GOT3 (cell line): ENCODE data around the gene BIRC2.

Experiments
- DNase-seq: peaks from one replicate; lab custom pipeline; 2025; ENCODE audit warnings: mixed read lengths; lab: John Stamatoyannopoulos, UW

Gene BIRC2

DNA sequence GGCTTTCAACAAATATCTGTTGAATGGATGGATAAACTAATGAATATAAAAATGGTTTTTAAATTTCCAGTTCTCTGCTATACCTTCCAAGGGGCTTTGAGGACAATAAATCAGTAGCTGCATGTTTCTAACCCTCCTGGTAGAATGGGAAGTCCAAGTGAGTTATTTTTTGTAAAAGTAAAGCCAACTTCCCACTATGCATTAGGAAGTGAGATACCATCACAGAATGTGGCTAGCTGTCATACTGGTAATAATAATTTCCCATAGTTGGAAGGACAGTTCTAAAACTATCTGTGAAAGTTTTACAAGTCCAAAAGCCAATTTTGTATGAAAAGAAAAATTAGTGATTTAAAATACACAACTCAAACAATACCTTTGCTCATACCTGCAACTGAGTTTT lies 55.5 kb downstream of the BIRC2 start:
- no peak for DNase-seq

DNA sequence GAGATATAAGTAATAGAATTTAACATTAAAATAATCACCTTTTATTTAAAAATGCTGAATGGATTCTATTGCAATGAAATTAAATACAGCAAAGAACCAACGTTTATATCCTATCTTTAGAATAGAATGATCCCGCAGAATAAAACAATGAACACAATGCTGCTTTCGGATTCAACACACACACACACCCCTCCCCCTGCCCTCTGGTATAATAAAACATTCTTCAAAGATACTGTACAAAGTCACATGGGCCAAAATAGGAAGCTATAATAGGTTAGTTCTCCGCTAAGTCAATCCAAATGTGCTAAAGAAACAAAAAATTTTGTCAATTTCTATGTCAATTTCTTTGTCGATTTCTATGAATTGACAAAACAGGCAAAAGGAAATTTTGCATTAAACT lies 58.5 kb downstream of the BIRC2 start:
- DNase-seq, result no peak

GRCh38 chr11:102406099-102406498 lies 59.1 kb downstream of the BIRC2 start:
- DNase-seq, result no peak

GRCh38 chr11:102407901-102408300 lies 60.9 kb downstream of the BIRC2 start:
- no peak for DNase-seq

- DNase-seq, result no peak
Measured at GRCh38 chr11:102408339-102408738, 61.3 kb downstream of the BIRC2 start.

DNA sequence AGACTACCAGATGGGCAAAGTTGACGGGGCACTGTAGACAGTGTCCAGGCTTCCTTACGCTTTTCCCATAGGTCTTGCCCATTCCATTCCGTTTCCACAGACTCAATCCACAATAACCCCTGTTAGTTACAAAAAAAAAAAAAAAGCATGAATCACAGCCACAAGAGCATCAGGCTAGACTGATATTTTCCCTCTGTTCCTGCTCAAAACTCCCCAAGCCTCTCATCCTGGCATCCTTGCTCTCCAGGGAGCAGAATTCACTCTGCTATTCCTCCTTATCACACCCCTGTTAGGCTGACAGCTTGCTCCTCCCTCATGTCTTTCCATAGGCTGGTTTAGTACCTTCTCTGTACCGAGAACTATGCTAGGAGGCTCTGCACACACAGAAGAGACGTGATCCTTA lies 63.4 kb downstream of the BIRC2 start:
- DNase-seq, result no peak

DNA sequence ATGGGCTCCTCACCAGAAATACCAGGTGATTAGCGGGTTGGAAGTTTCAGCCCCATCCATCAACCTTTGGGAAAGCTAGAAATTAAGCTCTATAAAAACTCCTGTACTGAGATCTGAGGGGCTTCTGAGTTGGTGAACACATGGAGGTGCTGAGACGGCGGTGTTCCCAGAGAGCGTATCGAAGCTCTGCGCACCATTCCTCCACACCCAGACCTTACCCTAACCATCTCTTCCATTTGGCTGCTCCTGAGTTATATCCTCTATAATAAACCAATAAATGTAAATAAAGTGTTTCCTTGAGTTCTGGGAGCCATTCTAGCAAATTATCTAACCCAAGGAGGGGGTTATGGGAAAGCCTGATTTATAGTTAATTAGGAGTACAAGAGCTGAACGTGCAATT lies 64.1 kb downstream of the BIRC2 start:
- no peak for DNase-seq

DNA sequence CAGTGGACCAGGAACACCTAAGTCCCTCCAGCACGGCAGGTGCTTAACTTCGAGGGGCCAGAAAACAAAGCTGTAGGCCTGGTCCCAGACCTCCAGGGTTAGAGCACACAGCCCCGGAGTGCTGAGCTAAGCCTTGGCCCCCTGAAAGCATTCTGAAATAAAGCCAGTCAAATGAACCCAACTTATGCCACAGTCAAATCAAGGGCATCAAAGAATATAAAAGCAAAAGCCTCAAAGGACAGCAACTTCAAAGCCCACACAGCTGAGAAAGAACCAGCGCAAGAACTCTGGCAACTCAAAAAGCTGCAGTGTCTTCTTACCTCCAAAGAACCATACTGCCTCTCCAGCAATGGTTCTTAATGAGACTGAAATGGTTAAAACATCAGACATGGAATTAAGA lies 66.5 kb downstream of the BIRC2 start:
- no peak for DNase-seq

DNA sequence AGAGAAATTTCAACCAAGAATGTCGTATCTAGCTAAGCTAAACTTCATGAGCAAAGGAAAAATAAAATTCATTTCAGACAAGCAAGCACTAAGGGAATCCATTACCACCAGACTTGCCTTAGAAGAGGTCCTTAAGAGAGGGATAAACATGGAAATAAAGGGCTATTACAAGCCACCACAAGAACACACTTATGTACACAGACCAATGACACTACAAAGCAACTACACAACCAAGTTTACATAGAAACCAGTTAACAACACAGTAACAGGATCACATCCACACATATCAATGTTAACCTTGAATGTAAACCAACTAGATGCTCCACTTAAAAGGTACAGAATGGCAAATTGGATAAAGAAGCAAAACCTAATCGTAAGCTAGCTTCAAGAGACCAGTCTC lies 67.5 kb downstream of the BIRC2 start:
- DNase-seq, result no peak

- no peak for DNase-seq
Measured at GRCh38 chr11:102415304-102415916, 68.4 kb downstream of the BIRC2 start.

DNA sequence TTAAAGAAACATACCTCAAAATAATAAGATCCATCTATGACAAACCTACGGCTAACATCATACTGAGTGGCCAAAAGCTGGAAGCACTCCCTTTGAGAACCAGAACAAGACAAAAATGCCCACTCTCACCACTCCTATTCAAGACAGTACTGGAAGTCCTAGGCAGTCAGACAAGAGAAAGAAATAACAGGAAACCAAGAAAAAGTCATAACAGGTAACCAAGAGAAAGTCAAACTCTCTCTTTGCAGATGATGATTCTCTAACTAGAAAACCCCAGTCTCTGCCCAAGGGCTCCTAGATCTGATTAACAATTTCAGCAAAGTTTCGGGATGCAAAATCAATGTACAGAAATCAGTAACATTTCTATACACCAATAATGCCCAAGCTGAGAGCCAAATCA lies 70.0 kb downstream of the BIRC2 start:
- DNase-seq, result no peak

DNA sequence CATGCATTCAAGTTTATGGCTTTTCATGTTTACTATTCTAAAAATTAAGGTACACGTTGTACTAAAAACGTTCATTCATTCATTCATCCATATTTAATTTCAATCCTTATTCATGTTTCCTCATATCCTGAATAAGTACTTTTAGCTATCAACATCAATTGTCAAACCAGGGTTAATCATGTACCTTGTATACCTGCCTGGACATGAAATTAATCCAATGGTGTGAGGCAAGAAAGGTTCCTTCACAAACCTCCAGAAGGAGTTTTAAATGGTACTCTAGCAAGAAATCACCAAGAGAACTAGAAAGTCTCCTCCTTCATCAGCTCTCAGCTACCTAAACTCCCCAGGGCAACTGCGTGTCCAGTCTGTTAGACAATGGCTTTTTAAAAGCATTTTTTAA lies 72.2 kb downstream of the BIRC2 start:
- no peak for DNase-seq

DNA sequence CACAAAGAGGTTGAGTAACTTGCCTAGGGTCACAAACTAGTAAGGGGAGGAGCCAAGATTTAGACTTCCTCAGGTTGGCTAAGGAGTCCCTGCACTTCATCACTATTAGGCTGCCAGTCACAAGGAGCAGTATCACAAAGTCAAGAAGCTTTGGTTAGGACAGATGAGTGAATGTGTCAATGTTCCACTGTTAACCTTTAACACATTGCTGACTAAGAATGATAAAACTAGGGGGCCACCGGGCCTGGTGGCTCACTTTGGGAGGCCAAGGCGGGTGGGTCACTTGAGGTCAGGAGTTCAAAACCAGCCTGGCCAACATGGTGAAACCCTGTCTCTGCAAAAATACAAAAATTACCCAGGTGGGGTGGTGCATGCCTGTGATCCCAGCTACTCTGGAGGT lies 73.5 kb downstream of the BIRC2 start:
- no peak for DNase-seq

DNA sequence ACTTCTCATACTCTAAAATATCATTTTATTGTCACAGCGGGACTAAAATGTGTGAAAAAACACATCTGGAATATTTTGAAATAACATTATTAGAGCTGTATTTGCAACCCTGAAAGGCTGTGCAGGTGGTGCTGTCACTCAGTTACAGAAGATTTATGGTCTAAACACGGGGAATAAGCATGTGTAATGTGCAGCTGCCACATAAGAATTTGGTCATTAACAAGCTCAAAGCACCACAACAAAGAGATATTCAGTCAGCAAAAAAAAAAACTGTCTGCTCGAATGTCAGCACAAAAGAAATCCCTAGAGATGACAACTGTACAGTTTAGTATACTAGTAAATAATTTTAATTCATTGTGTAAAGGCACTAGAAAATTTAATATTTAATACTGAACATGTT lies 74.2 kb downstream of the BIRC2 start:
- no peak for DNase-seq

DNA sequence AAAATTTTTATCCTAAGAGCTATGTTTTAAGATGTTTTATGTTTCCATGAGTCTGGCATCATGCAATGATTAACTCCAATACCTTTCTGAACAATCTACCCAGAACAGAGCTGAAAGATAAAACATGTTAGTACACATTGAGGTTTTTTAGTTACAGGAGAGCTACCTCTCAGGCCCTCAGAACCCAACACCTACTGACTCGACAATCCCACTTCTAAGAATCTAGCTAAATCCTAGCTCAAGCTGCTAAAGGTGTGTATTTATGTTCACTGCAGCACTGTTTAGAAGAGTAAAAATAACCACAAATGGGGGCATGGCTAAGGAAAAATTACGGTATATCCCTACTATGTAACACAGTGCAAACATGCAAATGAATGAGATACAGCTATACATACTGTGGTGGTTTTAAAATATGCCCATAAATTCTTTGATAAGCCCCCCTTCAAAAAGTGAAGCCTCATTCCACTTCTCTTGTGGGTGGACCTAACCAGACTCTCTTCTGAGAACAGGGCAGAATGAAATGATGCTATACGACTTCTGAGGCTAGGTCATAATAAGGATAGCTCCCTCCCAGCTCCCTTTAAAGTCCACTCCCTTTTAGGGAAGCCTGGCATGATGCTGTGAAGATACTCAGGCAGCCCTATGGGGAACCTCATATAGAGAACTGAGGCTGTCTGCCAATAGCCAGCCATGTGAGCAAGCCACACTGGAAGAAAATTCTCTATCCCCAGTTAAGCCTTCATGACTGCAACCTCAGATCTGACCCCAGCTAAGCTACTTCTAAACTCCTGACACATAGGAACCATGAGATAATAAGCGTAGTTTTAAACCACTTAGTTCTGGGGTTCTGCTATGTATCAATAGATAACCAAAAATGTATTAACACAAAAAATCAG lies 76.1 kb downstream of the BIRC2 start:
- no peak for DNase-seq

DNA sequence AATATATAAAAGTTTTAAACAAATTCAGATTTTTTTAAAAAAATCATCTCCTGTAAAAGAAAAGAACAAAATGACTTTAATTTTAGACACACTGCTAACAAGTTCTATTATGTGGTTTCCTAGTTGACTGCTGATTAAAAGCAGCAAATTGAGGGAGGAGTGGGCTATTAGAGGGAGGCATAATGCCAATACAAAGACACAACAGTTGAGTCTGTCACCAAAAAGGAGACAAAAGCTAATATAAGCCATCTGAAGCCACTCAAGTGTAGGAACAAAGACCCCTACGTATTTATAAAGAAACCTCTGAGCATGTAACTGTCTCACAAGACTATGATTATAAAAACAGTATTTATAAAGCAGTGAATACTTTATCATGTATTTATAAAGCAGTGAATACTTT lies 76.9 kb downstream of the BIRC2 start:
- no peak for DNase-seq

- DNase-seq, result no peak
Measured at GRCh38 chr11:102426000-102426399, 79.0 kb downstream of the BIRC2 start.

- DNase-seq, result no peak
Measured at GRCh38 chr11:102426570-102426969, 79.6 kb downstream of the BIRC2 start.

GRCh38 chr11:102427068-102427467 lies 80.1 kb downstream of the BIRC2 start:
- DNase-seq, result no peak
